Upper lobe of left lung (tissue), 6 donors: ENCODE results near the gene UBL4A. TPM values are rescaled to one million over a fixed set of nuclear protein-coding genes. Genes with fewer than 3 reads are reported as not detected.
"Not testable (repeated sequence)": the region's sequence is repeated elsewhere in the genome, so short reads cannot be mapped to it uniquely, and the experiment has no call there.

Source experiments
- ATAC-seq, 2 donors: fragments of 200-7000 bp; cut with Tn5 transposase; one replicate each; pipeline ENCODE4 v1.9.1; 2022; ENCODE audit warnings: mild to moderate bottlenecking in 2 of 2, moderate library complexity in 2 of 2; ENCODE audit not compliant: low FRiP score in 2 of 2
- DNase-seq, 2 donors: peaks; one replicate each; pipeline ENCODE4 v3.0.0-alpha.2; 2019 to 2020
- H3K27ac ChIP-seq, 4 donors: fragments of 200-600 bp; sonication (generic); one replicate each; pipeline ENCODE4 v1.5.1; 2016 to 2019
- H3K27me3 ChIP-seq, 4 donors: fragments of 200-600 bp; sonication (generic); one replicate each; pipeline ENCODE4 v1.5.1; 2017 to 2019
- H3K36me3 ChIP-seq, 4 donors: fragments of 200-600 bp; sonication (generic); one replicate each; pipeline ENCODE4 v1.5.1; 2016 to 2019
- H3K4me1 ChIP-seq, 4 donors: fragments of 200-600 bp; sonication (generic); one replicate each; pipeline ENCODE4 v1.5.1; 2018 to 2019
- H3K4me3 ChIP-seq, 4 donors: fragments of 200-600 bp; sonication (generic); one replicate each; pipeline ENCODE4 v1.5.1; 2017 to 2019; ENCODE audit warnings: mild to moderate bottlenecking in 2 of 4, moderate library complexity in 1 of 4
- H3K9me3 ChIP-seq, 4 donors: fragments of 200-600 bp; sonication (generic); one replicate each; pipeline ENCODE4 v1.5.1; 2018 to 2019
- EP300 ChIP-seq, 4 donors: sonication (generic); formaldehyde crosslinking; IDR thresholded peaks; one replicate each; pipeline ENCODE4 v1.5.1; 2017; ENCODE audit warnings: antibody characterized with exemption in 4 of 4, control low read depth in 2 of 4
- POLR2A ChIP-seq, 4 donors: fragments of 450-650 bp; IDR thresholded peaks; one replicate each; pipeline ENCODE4 v1.5.1; 2016 to 2017; ENCODE audit warnings: antibody characterized with exemption in 4 of 4, mild to moderate bottlenecking in 2 of 4
- POLR2AphosphoS5 ChIP-seq, 2 donors: sonication (generic); formaldehyde crosslinking; IDR thresholded peaks; one replicate each; pipeline ENCODE4 v1.5.1; 2017; ENCODE audit warnings: antibody characterized with exemption in 2 of 2
- WGBS, 2 donors: methylation state at CpG; one replicate each; pipeline ENCODE4 v1.1.5; 2017 to 2018; 5-methylcytosine and 5-hydroxymethylcytosine counted together
- total RNA-seq, 6 donors: library from RNA; depleted of rRNA in 4 of 6; stranded (reverse); fragments of >200 nt in 4 of 6; gene quantifications; one replicate each; pipeline versions ENCODE4 v1.1.0 to v1.2.1, GENCODE V29; 2016 to 2021
- TF ChIP-seq, protein P1 (sequence below), 6 experiments: fragments of 450-650 bp in 4 of 6; fragments of 200-600 bp in 2 of 6; sonication (generic) in 2 of 6; IDR thresholded peaks; one replicate each; pipeline ENCODE4 v1.5.1; 2016 to 2019; ENCODE audit warnings: antibody characterized with exemption in 6 of 6
- donor health status: DM: no; HTN: no; CAD: no; lungs with moderate emphysema.
- donor health status: DM: no; HTN: yes; CAD: no; lungs with severe emphysema.

Gene UBL4A
- total RNA-seq, 6 donors from 2014 or later: 13.6 to 52.2 (median 43.8) TPM

DNA sequence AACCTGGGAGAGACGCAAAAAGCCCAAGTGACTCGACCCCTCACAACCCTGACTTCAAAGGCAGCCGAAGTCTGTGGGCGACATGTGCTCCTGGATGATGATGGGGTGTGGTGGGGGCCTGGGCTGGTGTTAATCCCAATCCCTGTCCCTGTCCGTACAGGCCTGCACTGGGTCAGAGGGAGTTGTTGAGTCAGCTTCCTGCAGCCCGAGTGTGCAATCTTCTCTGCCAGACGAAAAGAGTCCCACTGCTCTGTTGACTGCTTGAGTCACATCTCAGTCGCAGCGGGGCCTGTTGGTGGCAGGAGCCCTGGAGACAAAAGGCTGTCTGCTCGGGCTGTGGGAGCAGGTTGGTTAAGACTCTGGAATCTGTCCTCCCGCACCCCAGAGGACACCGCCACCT, 19.3 kb upstream of the UBL4A start:
- DNase-seq: no peak
- Histone ChIP-seq H3K9me3 (peaks cover 0 to 10% (median 0%) of the 10 kb centered on the region in 4 donors), H3K27ac (no peak overlapping the region), H3K4me1 (no peaks in the 10 kb centered on the region), H3K4me3 (no peak overlapping the region), H3K27me3 (no peaks in the 10 kb centered on the region), H3K36me3 (peaks cover 0 to 28% (median 12%) of the 10 kb centered on the region in 4 donors)
- 85 to 91% methylated on average over 6 to 12 of the region's 12 CpGs for WGBS, 2 donors
- TF ChIP-seq EP300 (IDR thresholded peaks at IDR 0.05) (no peak), POLR2AphosphoS5 (IDR thresholded peaks at IDR 0.05) (no peak), POLR2A (IDR thresholded peaks at IDR 0.05) (no peak)
- TF ChIP-seq, protein P1, sequence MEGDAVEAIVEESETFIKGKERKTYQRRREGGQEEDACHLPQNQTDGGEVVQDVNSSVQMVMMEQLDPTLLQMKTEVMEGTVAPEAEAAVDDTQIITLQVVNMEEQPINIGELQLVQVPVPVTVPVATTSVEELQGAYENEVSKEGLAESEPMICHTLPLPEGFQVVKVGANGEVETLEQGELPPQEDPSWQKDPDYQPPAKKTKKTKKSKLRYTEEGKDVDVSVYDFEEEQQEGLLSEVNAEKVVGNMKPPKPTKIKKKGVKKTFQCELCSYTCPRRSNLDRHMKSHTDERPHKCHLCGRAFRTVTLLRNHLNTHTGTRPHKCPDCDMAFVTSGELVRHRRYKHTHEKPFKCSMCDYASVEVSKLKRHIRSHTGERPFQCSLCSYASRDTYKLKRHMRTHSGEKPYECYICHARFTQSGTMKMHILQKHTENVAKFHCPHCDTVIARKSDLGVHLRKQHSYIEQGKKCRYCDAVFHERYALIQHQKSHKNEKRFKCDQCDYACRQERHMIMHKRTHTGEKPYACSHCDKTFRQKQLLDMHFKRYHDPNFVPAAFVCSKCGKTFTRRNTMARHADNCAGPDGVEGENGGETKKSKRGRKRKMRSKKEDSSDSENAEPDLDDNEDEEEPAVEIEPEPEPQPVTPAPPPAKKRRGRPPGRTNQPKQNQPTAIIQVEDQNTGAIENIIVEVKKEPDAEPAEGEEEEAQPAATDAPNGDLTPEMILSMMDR (IDR thresholded peaks at IDR 0.05): no peak
- ATAC-seq: peak in 1 of 2 donors; percentile 16

DNA sequence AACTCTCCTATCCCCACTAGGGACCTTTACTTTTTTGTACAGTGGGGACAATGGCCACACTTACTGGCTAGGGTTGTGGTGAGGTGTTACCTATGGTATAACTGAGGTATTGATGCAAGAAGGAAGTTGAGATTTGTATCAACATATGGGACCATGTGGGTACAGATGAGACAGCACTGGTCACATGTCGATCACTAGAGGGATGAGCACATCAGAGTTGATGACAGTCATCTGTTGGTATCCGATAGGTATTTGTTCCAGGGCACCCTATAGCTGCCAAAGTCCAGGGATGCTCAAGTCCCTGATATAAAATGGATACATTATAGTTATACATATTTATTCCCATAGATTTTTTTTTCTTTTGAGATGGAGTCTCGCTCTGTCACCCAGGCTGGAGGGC, 16.6 kb upstream of the UBL4A start:
- H3K36me3 ChIP-seq: peaks cover 0 to 24% (median 10%) of the 10 kb centered on the region in 4 donors
- no peaks in the 10 kb centered on the region for H3K27me3 ChIP-seq
- no peaks in the 10 kb centered on the region for H3K9me3 ChIP-seq
- no peak overlapping the region for H3K27ac ChIP-seq
- TF ChIP-seq, protein P1 (IDR thresholded peaks at IDR 0.05): no peak
- no peak for TF ChIP-seq POLR2A (IDR thresholded peaks at IDR 0.05)
- TF ChIP-seq EP300 (IDR thresholded peaks at IDR 0.05): no peak
- TF ChIP-seq POLR2AphosphoS5 (IDR thresholded peaks at IDR 0.05): no peak
- 78 to 79% methylated on average over 3 of the region's 3 CpGs for WGBS, 2 donors
- H3K4me1 ChIP-seq: no peaks in the 10 kb centered on the region
- no peak for DNase-seq
- no peak for ATAC-seq
- no peak overlapping the region for H3K4me3 ChIP-seq

DNA sequence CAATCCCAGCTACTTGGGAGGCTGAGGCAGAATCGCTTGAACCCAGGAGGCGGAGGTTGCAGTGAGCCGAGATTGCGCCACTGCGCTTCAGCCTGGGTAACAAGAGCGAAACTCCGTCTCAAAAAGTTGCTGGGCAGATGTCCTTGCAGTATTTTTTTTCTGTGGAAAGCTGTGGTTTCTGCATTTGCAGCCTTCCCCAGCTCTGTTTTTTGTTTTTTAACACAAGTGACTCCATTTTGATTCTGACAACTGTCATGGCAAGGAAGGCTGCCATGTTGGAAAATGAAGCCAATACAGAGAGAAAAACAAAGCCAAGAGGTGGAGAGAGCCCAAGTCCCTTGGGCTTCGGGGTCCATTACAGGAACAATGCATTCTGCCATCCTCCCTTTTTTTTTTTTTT, 15.7 kb upstream of the UBL4A start:
- no peaks in the 10 kb centered on the region for H3K27me3 ChIP-seq
- no peaks in the 10 kb centered on the region for H3K4me1 ChIP-seq
- no peak for ATAC-seq
- peaks cover 0 to 20% (median 6%) of the 10 kb centered on the region in 4 donors for H3K36me3 ChIP-seq
- H3K9me3 ChIP-seq: no peaks in the 10 kb centered on the region
- WGBS, 2 donors: 82 to 96% methylated on average over 7 to 8 of the region's 8 CpGs
- TF ChIP-seq POLR2AphosphoS5 (IDR thresholded peaks at IDR 0.05) (no peak), EP300 (IDR thresholded peaks at IDR 0.05) (no peak), POLR2A (IDR thresholded peaks at IDR 0.05) (no peak)
- TF ChIP-seq, protein P1 (IDR thresholded peaks at IDR 0.05): no peak
- H3K27ac ChIP-seq: no peak overlapping the region
- no peak for DNase-seq
- H3K4me3 ChIP-seq: no peak overlapping the region

DNA sequence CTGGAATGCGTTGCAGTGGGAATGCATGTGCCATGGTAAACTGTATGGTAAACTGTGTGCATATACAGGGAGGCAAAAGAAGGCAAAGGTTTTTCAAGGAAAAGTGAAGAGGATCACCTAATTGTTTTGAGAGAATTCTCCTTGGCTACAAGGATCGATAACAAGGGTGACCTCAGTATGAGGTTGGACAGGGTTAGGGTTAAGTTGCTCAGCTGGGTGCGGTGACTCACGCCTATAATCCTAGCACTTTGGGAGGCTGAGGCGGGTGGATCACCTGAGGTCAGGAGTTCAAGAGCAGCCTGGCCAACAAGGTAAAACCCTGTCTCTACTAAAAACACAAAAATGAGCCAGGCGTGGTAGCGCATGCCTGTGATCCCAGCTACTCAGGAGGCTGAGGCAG, 15.0 kb upstream of the UBL4A start:
- H3K4me3 ChIP-seq, H3K27ac ChIP-seq, DNase-seq, H3K27me3 ChIP-seq, H3K9me3 ChIP-seq, ATAC-seq, H3K4me1 ChIP-seq: not testable (repeated sequence)
- WGBS, 2 donors: 84 to 98% methylated on average over 4 to 7 of the region's 7 CpGs
- peaks cover 0 to 13% (median 2%) of the 10 kb centered on the region in 4 donors for H3K36me3 ChIP-seq

DNA sequence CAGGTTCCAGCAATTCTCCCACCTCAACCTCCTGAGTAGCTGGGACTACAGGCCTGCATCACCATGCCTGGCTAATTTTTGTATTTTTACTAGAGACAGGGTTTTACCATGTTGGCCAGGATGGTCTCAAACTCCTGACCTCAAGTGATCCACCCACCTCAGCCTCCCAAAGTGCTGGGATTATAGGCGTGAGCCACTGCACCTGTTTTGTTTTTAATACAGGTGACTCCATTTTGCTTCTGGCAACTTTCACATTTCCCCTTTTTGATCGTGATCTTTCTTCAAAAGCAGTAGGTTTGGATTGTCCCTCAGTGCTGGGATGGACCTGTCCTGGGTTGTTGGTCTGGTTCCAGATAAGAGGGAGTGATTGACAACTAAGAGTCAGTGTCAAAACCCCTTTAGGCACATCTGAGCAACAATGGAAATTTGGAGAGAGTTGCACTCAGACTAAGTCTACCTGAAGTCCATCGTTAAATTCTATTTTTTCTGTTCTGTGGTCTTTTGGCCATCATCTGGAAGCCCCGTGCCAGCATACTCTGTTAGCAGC, 10.2 kb upstream of the UBL4A start:
- WGBS, 2 donors: 69 to 78% methylated on average over 4 of the region's 4 CpGs
- H3K4me3 ChIP-seq, H3K27ac ChIP-seq, H3K9me3 ChIP-seq, H3K36me3 ChIP-seq, H3K4me1 ChIP-seq, ATAC-seq, H3K27me3 ChIP-seq, DNase-seq: not testable (repeated sequence)

DNA sequence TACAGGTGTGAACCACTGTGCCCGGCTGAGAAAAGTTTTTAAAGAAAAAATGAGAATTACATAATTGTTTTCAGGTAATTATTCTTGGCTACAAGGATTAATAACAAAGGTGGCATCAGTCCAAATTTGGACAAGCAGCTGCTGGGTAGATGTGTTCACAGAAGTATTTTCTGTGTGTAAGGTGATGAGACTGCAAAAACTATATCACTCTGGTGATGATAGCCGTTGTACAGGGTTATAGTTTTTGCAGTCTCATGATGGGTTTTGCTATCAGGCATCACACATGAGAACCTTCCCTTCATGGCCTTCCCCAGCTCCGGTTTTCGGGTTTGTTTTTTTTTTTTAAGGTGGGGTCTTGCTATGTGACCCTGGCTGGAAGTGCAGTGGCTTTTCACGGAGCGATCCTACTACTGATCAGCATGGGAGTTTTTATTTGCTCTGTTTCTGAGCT, 9.1 kb upstream of the UBL4A start:
- Histone ChIP-seq H3K27me3 (no peaks in the 10 kb centered on the region), H3K9me3 (no peaks in the 10 kb centered on the region), H3K4me3 (no peak overlapping the region), H3K36me3 (no peaks in the 10 kb centered on the region), H3K27ac (no peak overlapping the region), H3K4me1 (peaks cover 0 to 7% (median 0%) of the 10 kb centered on the region in 4 donors)
- no peak for ATAC-seq
- WGBS, 2 donors: 75 to 78% methylated on average over 6 of the region's 6 CpGs
- TF ChIP-seq, protein P1 (IDR thresholded peaks at IDR 0.05): no peak
- TF ChIP-seq EP300 (IDR thresholded peaks at IDR 0.05) (no peak), POLR2A (IDR thresholded peaks at IDR 0.05) (no peak), POLR2AphosphoS5 (IDR thresholded peaks at IDR 0.05) (no peak)
- DNase-seq: no peak
